GM19023 (cell line): Measurements from ENCODE around the gene PRDM7.
"Not testable (repeated sequence)": the region's sequence is repeated elsewhere in the genome, so short reads cannot be mapped to it uniquely, and the experiment has no call there.

Experiments used
- ATAC-seq: cut with Tn5 transposase; IDR thresholded peaks from one replicate; pipeline ENCODE4 v1.9.1; 2021; ENCODE audit warnings: mild to moderate bottlenecking, moderate library complexity; ENCODE audit not compliant: unreplicated experiment

The PRDM7 gene

GRCh38 chr16:90016339-90016950, 60.7 kb downstream of the PRDM7 start:
- ATAC-seq, result no peak

GRCh38 chr16:90015586-90016338, 61.4 kb downstream of the PRDM7 start:
- ATAC-seq, result no peak

- no peak for ATAC-seq
Observed at GRCh38 chr16:90012991-90013745, 64.0 kb downstream of the PRDM7 start.

- no peak for ATAC-seq
Observed at GRCh38 chr16:90011908-90012501, 65.1 kb downstream of the PRDM7 start.

- no peak for ATAC-seq
Observed at GRCh38 chr16:90011508-90011819, 65.7 kb downstream of the PRDM7 start.

GRCh38 chr16:90010676-90011507, 66.2 kb downstream of the PRDM7 start:
- ATAC-seq, result no peak

GRCh38 chr16:90009172-90009899, 67.8 kb downstream of the PRDM7 start:
- no peak for ATAC-seq

GRCh38 chr16:90008708-90009145, 68.4 kb downstream of the PRDM7 start:
- ATAC-seq, result peak; percentile 45

GRCh38 chr16:90007635-90008234, 69.4 kb downstream of the PRDM7 start:
- not testable (repeated sequence) for ATAC-seq

GRCh38 chr16:90007015-90007414, 70.1 kb downstream of the PRDM7 start:
- no peak for ATAC-seq
